ENCODE results near the gene EYA2.

EYA2 gene

DNA sequence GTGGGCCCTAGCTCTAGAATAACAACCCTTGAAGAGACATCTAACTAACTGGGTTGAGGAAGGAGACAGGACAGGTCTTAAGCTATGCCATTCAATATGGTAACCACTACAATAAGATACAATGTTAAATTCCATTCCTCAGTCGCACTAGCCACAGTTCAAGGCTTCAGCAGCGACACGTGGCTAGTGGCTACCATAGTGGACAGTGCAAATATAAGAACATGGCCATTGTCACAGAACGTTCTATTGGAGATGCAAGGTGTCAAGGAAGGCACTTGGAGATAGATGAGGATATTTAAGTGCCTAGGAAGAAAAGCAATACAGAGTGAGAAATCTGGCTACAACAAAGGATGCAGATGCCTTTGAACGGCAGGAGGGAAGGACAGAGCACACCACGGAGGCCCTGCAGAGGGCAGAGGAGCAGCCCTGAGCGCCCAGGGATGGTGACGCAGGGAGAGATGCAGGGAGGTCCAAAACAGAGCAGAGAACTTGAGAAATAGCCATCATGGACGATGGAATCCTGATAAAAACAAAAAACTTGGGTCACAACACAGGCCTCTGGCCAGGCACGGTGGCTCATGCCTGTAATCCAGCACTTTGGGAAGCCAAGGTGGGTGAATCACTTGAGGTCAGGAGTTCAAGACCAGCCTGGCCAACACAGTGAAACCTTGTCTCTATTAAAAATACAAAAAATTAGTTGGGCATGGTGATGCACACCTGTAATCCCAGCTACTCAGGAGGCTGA lies 321.2 kb downstream of the EYA2 start:
- DNase-seq, result no peak

DNA sequence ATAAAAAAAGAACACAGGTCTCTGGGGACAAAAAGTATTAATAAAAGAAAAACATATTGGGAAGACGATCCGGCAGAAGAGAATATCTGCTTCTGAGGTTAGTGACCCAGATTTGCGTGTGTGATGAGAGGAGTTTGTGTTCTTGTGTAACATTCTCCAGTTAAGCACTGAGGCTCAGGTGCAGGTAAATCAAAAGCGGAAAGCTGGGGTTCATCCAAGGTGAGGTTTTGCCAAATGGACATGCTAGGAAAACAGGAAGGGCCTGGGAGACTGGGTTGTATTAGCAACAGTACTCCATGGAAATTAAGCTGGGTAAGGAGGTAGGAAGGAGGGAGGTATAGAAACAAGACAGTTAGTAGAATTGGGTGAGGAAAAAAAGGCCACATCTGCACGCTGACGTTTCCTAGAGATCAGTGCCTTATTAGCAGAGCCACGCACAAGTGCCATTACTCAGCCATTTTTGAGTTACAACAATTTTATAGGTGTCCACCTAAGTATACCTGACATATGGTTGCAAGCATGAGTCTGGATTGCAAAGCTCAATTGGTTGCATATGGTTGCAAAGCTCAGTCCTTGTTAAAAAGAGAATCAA lies 322.3 kb downstream of the EYA2 start:
- no peak for DNase-seq

DNA sequence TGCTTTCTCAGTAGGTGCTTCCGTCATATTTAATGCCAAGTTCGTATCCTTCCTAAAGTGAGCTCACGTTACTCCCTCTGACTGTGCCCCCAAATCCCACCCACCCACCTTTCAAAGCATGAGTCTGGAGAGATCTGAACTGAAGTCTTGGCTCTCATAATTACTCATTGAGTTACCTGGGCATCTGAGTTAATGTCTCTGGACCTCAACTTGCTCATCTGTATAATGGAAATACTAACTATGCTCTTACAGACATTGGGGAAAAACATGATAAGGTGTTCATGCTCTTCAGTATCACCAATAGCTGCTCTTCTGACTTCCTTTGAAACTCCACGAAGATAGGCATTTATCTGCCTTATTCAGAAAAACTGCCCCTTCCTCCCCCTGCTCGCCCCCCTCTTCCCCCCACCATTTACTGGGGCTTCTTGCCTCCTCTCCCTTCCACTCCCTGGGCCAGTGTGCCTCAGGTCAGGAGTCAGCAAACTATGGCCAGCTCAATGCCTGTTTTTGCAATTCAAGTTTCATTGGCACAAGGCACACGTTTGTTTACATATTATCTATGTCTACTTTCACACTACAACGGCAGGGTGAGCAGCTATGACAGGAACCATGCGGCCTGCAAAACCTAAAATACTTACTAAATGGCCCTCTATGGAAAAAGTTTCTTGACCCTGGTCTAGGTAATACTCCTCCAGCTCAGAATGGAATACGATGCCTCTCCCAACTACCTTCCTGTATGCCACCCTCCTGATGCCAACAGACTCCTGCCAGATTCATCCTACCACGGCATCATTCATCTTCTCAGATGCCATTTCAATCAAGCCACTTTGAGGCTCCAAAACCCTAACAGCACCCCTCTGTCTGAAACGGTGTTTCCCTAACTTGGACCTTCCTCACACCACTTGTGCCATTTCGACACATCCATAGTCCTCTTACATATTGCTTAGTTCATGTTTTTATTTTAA lies 323.1 kb downstream of the EYA2 start:
- DNase-seq, result no peak

- DNase-seq, result peak; percentile 56
Observed at GRCh38 chr20:47220161-47220582, 325.5 kb downstream of the EYA2 start.

DNA sequence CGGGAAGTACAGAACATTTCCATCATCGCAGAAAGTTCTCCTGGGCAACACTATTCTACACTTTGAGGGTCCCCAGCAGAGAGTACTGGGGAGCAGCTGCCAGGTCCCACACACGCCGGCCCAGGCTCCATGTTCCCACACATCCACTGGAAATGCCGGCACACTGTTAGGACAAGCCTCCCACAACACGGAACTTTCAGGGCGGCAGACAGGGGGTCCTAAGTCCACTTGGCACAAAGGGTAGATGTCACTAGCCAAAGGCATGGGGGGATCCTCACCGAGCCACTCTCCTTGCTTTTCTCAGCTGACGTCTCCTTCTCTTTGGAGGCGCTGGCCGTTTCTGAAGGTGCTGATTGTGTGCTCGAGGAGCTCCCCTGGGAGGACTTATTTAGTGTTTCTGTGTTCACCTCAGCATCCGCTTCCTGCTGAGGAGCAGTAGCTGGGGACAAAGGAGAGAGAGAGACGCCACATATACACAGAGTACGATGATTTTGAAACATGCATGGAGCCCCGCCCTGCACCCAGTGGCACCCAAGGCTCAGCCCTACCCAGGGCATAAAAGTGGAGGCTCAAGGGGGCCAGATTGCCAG lies 326.5 kb downstream of the EYA2 start:
- DNase-seq, result no peak

DNA sequence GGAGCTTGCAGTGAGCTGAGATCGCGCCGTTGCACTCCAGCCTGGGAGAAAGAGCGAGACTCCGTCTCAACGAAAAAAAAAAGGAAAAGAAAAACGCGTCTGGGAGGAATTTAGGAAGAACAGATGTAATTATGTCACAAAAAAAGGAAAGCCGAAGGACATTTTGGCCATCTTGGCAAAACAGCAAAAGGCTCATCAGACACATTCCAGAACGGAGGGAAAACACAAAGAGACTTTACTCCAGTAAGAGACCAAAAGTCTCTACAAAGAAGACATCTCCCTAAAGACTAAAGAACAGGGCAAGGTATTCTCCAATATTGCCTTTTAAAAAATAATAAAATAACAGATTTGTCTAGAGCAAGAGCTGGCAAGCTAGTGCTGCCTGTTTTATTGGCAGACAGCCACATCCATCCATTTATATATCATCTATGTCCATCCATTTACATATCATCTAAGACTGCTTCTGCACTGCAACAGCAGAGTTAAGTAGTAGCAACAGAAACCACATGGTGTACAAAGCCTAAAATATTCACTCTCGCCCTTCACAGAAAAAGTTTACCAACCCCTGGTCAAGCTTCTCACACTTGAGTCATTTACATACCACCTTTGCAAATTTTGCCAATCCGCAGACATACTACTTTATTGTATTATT lies 328.0 kb downstream of the EYA2 start:
- DNase-seq, result no peak

GRCh38 chr20:47223896-47224295 lies 329.3 kb downstream of the EYA2 start:
- DNase-seq, result no peak

DNA sequence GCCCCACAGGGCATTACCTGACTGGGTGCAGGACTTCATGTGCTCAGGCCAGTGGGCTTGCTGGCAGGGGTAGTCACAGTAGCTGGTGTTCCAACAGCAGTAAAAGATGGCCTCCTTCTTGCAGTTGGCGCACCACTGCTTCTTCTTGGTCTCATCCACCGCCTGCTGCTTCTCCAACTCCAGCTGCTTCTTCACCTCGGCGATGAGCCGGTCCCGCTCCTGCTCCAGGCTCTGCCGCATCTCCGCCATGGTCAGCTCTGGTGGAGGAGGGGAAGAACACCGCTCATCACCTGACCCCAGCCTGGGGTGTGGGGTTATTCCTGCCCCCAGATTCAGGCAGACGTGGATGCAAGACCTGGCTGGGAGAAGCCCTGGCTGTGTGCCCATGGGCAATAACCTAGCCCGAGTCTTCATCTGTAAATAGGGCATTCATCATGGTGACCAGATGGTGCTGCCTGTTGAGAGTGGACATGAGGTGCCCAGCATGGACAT lies 329.7 kb downstream of the EYA2 start:
- no peak for DNase-seq

DNA sequence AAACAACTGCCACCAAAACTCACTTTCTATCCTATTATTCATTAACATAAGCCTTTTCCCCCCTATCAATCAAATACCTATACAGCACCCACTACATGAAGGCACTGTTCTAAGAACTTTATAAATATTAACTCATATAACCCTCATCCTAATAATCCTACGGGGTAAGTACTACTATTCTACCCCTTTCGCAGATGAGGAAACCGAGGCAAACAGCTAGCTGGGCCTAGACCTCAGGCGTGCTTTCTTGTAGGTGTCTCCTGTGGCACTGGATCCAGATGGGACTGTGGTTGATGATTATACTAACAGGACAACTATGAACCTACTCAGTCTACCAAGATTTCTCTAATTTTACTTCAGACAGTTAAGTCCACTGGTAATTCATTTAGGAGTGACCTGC lies 330.2 kb downstream of the EYA2 start:
- DNase-seq, result no peak

- DNase-seq, result no peak
Observed at GRCh38 chr20:47225458-47225857, 330.8 kb downstream of the EYA2 start.

GRCh38 chr20:47227119-47227518 lies 332.5 kb downstream of the EYA2 start:
- no peak for DNase-seq

- DNase-seq, result no peak
Observed at GRCh38 chr20:47227576-47227975, 332.9 kb downstream of the EYA2 start.

DNA sequence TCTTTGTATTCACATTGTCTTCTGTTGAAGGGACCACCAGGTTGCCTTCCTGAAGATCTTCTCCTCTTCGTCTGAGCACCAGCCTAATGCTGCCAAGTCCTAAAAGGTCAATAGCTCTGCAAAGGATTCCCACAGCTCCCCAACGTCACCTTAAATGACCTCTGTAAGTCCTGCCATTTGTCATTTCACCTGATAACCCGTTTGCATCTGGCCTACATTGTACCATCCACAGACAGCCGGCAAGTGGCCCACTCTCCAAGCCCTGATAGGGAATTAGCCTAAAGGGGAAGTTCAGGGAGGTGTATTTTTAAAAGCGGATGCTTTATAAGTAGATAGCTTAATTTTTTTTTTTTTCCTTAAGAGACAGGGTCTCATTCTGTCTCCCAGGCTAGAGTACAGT lies 334.0 kb downstream of the EYA2 start:
- no peak for DNase-seq

DNA sequence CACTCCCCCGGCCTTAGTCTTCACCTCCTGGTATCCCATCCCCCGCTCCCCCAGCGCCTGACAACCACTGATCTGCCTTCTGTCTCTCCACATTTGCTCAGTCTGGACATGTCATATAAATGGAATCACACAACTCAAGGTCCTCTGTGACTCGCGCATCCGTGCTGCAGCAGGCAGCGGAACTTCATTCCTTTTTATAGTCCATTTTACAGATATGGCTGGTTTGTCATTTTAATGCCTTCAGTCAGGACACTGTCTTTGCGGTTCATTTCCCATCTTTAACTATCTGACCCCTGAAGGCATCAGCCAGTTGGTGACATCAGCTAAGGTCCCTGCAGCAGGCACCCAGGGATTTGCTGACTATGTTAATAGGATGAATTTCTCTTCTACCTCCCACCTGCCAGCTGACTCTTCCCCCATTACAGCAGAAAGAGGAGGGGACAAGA lies 336.2 kb downstream of the EYA2 start:
- DNase-seq, result no peak

- no peak for DNase-seq
Observed at GRCh38 chr20:47231382-47232039, 336.9 kb downstream of the EYA2 start.

- DNase-seq, result no peak
Observed at GRCh38 chr20:47232518-47232917, 337.9 kb downstream of the EYA2 start.

DNA sequence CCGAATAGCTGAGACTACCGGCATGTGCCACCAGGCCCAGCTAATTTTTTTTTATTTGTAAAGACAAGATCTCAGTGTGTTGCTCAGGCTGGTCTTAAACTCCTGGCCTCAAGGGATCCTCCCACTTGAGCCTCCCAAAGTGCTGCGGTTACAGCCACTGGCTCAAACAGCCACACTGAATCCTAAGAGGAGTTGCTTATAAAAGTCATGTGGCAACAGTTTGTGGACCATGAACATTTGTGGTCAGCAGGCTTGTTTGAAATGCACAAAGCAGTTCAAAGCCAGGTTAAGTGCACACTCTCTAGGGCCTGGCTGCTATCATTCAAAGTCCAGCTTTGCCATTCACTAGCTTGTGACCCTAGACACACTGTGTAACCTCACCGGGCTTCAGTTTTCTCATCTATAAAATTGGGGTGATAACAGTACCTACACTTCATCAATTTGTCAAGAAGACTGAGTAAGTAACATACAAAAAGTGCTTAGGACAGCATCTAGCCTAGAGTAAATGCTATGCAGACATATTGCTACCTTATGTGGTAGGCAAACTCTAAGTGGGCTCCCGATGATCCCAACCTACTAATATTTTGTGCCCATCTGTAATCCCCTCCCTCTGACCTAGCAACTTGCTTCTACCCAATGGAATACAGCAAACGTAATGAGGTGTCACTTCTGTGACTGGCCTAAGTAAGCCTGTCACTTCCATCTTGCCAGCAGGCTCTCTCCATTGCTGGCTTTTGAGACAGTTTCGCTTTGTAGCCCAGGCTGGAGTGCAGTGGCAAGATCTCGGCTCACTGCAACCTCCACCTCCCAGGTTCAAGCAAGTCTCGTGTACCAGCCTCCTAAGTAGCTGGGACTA lies 338.9 kb downstream of the EYA2 start:
- no peak for DNase-seq

- no peak for DNase-seq
Observed at GRCh38 chr20:47235111-47235510, 340.5 kb downstream of the EYA2 start.

GRCh38 chr20:47235853-47236638 lies 341.4 kb downstream of the EYA2 start:
- no peak for DNase-seq

GRCh38 chr20:47236639-47236900 lies 341.9 kb downstream of the EYA2 start:
- DNase-seq, result no peak

Data from activated T-cell treated with anti-CD3 and anti-CD28 coated beads, Interleukin-2, amount 50 U/mL, for 1 hour (primary cell).